ENCODE results near the gene SIRT3. TPM values are rescaled to one million over a fixed set of nuclear protein-coding genes. Genes with fewer than 3 reads are reported as not detected.

Gene SIRT3
- total RNA-seq, 2 experiments from 2014 or later, result 19.6 to 23.3 TPM

- H3K4me3 Mint-ChIP-seq, result peak within 1 kb of the TSS; percentile 94
- H3K27me3 Mint-ChIP-seq, result no peaks in the 10 kb centered on the region
- ChIA-PET POLR2A (interaction anchor here (0.5 to 1.2 kb wide), 10 partner anchors 9 to 361 kb away, joined by 3 to 25 read pairs (median 4); partner anchors contain the start of genes PSMD13, RNH1 and SIRT3), CTCF (interaction anchor here (0.6 to 2.4 kb wide), 16 partner anchors 9 to 241 kb away, joined by 3 to 10 read pairs (median 4); partner anchors contain the start of genes PSMD13 and SIRT3)
- H3K9me3 Mint-ChIP-seq (ENCODE audit: low read depth), result no peaks in the 10 kb centered on the region
- ATAC-seq (peak; percentile 89), DNase-seq (peak; percentile 99)
- intact Hi-C loops (cut with DNase I, micrococcal nuclease), result loop anchor here (1.0 to 5.0 kb wide), 10 partner anchors 29 to 602 kb away; partner anchors contain the start of genes PSMD13 (in 2 of the 2), SIRT3 (in 2 of the 2), DEAF1 (in 1 of the 2) and IFITM1 (in 1 of the 2)
- H3K27ac Mint-ChIP-seq, result peak within 1 kb of the TSS; percentile 99
- H3K4me1 Mint-ChIP-seq, result peaks cover 56% of the 10 kb centered on the region
- H3K36me3 Mint-ChIP-seq (ENCODE audit: low read depth), result peaks cover 69% of the 10 kb centered on the region
These were observed 28.8 kb downstream of the SIRT3 start, which contains the start of the genes BET1L and RIC8A for GRCh38 chr11:207208-207862. Gene BET1L (minus strand): TSS chr11:207399. CDS start chr11:207321, 78 bp downstream. Gene RIC8A (plus strand): TSS chr11:207708. CDS start chr11:208855, 1,147 bp downstream.

- Mint-ChIP-seq H3K9me3 (ENCODE audit: low read depth) (no peaks in the 10 kb centered on the region), H3K36me3 (ENCODE audit: low read depth) (peaks cover 67% of the 10 kb centered on the region), H3K27me3 (no peaks in the 10 kb centered on the region), H3K27ac (peak overlapping the region; percentile 99), H3K4me1 (peaks cover 63% of the 10 kb centered on the region), H3K4me3 (peak overlapping the region; percentile 94)
- intact Hi-C loops (cut with DNase I, micrococcal nuclease), result loop anchor here (1.0 to 5.0 kb wide), 10 partner anchors 30 to 603 kb away; partner anchors contain the start of genes PSMD13 (in 2 of the 2), SIRT3 (in 2 of the 2), DEAF1 (in 1 of the 2) and IFITM1 (in 1 of the 2)
- ChIA-PET CTCF (interaction anchor here (0.7 to 2.4 kb wide), 14 partner anchors 9 to 242 kb away, joined by 3 to 10 read pairs (median 4); partner anchors contain the start of genes PSMD13, PTDSS2 and SIRT3), POLR2A (interaction anchor here (0.8 to 1.2 kb wide), 8 partner anchors 10 to 362 kb away, joined by 3 to 25 read pairs (median 4); partner anchors contain the start of genes PSMD13, RNH1 and SIRT3)
- DNase-seq (peak; percentile 36), ATAC-seq (no peak)
These were observed 29.5 kb downstream of the SIRT3 start for GRCh38 chr11:206526-207207.

GRCh38 chr11:206002-206384, 30.1 kb downstream of the SIRT3 start:
- ATAC-seq (no peak), DNase-seq (peak; percentile 6)
- Mint-ChIP-seq H3K27ac (peak overlapping the region; percentile 99), H3K4me1 (peaks cover 64% of the 10 kb centered on the region), H3K9me3 (ENCODE audit: low read depth) (no peaks in the 10 kb centered on the region), H3K4me3 (peak overlapping the region; percentile 94), H3K27me3 (no peaks in the 10 kb centered on the region), H3K36me3 (ENCODE audit: low read depth) (peaks cover 66% of the 10 kb centered on the region)
- CTCF ChIA-PET, result interaction anchor here (0.7 to 2.4 kb wide), 5 partner anchors 38 to 243 kb away, joined by 3 to 10 read pairs (median 6); partner anchors contain the start of genes PTDSS2 and SIGIRR
- intact Hi-C loops (cut with DNase I, micrococcal nuclease), result loop anchor here in 1 of 2 experiments (5.0 kb wide), 2 partner anchors 106 to 246 kb away; partner anchors contain the start of genes IFITM1 and PTDSS2
- POLR2A ChIA-PET, result no interaction called here

- Mint-ChIP-seq H3K4me1 (peaks cover 66% of the 10 kb centered on the region), H3K9me3 (ENCODE audit: low read depth) (no peaks in the 10 kb centered on the region), H3K27me3 (no peaks in the 10 kb centered on the region), H3K27ac (peak overlapping the region; percentile 99), H3K4me3 (peak overlapping the region; percentile 94), H3K36me3 (ENCODE audit: low read depth) (peaks cover 64% of the 10 kb centered on the region)
- DNase-seq (no peak), ATAC-seq (no peak)
- intact Hi-C loops (cut with DNase I, micrococcal nuclease), result loop anchor here in 1 of 2 experiments (5.0 kb wide), 2 partner anchors 107 to 247 kb away; partner anchors contain the start of genes IFITM1 and PTDSS2
- CTCF ChIA-PET, result interaction anchor here (0.7 to 2.7 kb wide), 3 partner anchors 45 to 244 kb away, joined by 3 to 12 read pairs (median 6); partner anchors contain the start of genes PTDSS2 and SIGIRR
- POLR2A ChIA-PET, result no interaction called here
These were observed 30.7 kb downstream of the SIRT3 start for GRCh38 chr11:205221-206001.

GRCh38 chr11:204587-205109, 31.5 kb downstream of the SIRT3 start:
- ChIA-PET POLR2A (interaction anchor here (0.6 kb wide), 1 partner anchor 22 kb away, joined by 3 read pairs; no protein-coding TSS in a partner anchor), CTCF (interaction anchor here (2.7 kb wide), 1 partner anchor 46 kb away, joined by 12 read pairs; no protein-coding TSS in a partner anchor)
- H3K27me3 Mint-ChIP-seq, result no peaks in the 10 kb centered on the region
- peaks cover 63% of the 10 kb centered on the region for H3K36me3 Mint-ChIP-seq (ENCODE audit: low read depth)
- no peak overlapping the region for H3K4me3 Mint-ChIP-seq
- H3K27ac Mint-ChIP-seq, result no peak overlapping the region
- H3K4me1 Mint-ChIP-seq, result peaks cover 59% of the 10 kb centered on the region
- ATAC-seq (no peak), DNase-seq (peak; percentile 6)
- H3K9me3 Mint-ChIP-seq (ENCODE audit: low read depth), result no peaks in the 10 kb centered on the region
- intact Hi-C loops (cut with DNase I, micrococcal nuclease), result loop anchor here in 1 of 2 experiments (5.0 kb wide), 2 partner anchors 108 to 248 kb away; partner anchors contain the start of genes IFITM1 and PTDSS2

- Mint-ChIP-seq H3K4me1 (peaks cover 54% of the 10 kb centered on the region), H3K9me3 (ENCODE audit: low read depth) (no peaks in the 10 kb centered on the region), H3K27ac (peak overlapping the region; percentile 76), H3K27me3 (no peaks in the 10 kb centered on the region), H3K36me3 (ENCODE audit: low read depth) (peaks cover 58% of the 10 kb centered on the region), H3K4me3 (no peak overlapping the region)
- POLR2A ChIA-PET, result interaction anchor here (0.6 kb wide), 1 partner anchor 22 kb away, joined by 3 read pairs; no protein-coding TSS in a partner anchor
- DNase-seq (no peak), ATAC-seq (no peak)
- intact Hi-C loops (cut with DNase I, micrococcal nuclease), result no loop called here
- CTCF ChIA-PET, result interaction anchor here (1.2 to 2.7 kb wide), 2 partner anchors 47 to 167 kb away, joined by 5 to 12 read pairs; no protein-coding TSS in a partner anchor
These were observed 32.1 kb downstream of the SIRT3 start for GRCh38 chr11:203945-204586.

- Mint-ChIP-seq H3K36me3 (ENCODE audit: low read depth) (peaks cover 52% of the 10 kb centered on the region), H3K9me3 (ENCODE audit: low read depth) (no peaks in the 10 kb centered on the region), H3K27me3 (no peaks in the 10 kb centered on the region), H3K27ac (peak overlapping the region; percentile 76), H3K4me3 (no peak overlapping the region), H3K4me1 (peaks cover 54% of the 10 kb centered on the region)
- ATAC-seq (no peak), DNase-seq (peak; percentile 5)
- ChIA-PET POLR2A (interaction anchor here (0.7 kb wide), 1 partner anchor 112 kb away, joined by 3 read pairs; no protein-coding TSS in a partner anchor), CTCF (interaction anchor here (1.2 to 2.7 kb wide), 2 partner anchors 48 to 168 kb away, joined by 5 to 12 read pairs; no protein-coding TSS in a partner anchor)
- intact Hi-C loops (cut with DNase I, micrococcal nuclease), result no loop called here
These were observed 32.8 kb downstream of the SIRT3 start for GRCh38 chr11:203056-203944.

- Mint-ChIP-seq H3K27ac (peak overlapping the region; percentile 76), H3K27me3 (no peaks in the 10 kb centered on the region), H3K9me3 (ENCODE audit: low read depth) (no peaks in the 10 kb centered on the region), H3K4me1 (peaks cover 54% of the 10 kb centered on the region), H3K4me3 (peak overlapping the region; percentile 27), H3K36me3 (ENCODE audit: low read depth) (peaks cover 46% of the 10 kb centered on the region)
- ChIA-PET POLR2A (interaction anchor here (0.7 kb wide), 1 partner anchor 113 kb away, joined by 3 read pairs; no protein-coding TSS in a partner anchor), CTCF (no interaction called here)
- intact Hi-C loops (cut with DNase I, micrococcal nuclease), result no loop called here
- DNase-seq (no peak), ATAC-seq (no peak)
These were observed 33.7 kb downstream of the SIRT3 start for GRCh38 chr11:202490-202889.

GRCh38 chr11:201966-202365, 34.2 kb downstream of the SIRT3 start:
- no peaks in the 10 kb centered on the region for H3K9me3 Mint-ChIP-seq (ENCODE audit: low read depth)
- no peaks in the 10 kb centered on the region for H3K27me3 Mint-ChIP-seq
- H3K27ac Mint-ChIP-seq, result peak overlapping the region; percentile 76
- ATAC-seq, result no peak
- peaks cover 44% of the 10 kb centered on the region for H3K36me3 Mint-ChIP-seq (ENCODE audit: low read depth)
- peak overlapping the region; percentile 27 for H3K4me3 Mint-ChIP-seq
- ChIA-PET POLR2A (no interaction called here), CTCF (no interaction called here)
- DNase-seq, result peak; percentile 4
- intact Hi-C loops (cut with DNase I, micrococcal nuclease), result no loop called here
- H3K4me1 Mint-ChIP-seq, result peaks cover 54% of the 10 kb centered on the region
